HEK293 (cell line): ENCODE data around the gene PRMT7.

Experiments used
- ZNF488 ChIP-seq: fragments of 450-650 bp; formaldehyde crosslinking; IDR thresholded peaks from 2 replicates; pipeline ENCODE4 v1.5.1; 2016; ENCODE audit warnings: missing biosample characterization, missing genetic modification characterization
- ZNF626 ChIP-seq: fragments of 450-650 bp; sonication (Bioruptor Pico); formaldehyde crosslinking; IDR thresholded peaks from 2 replicates; pipeline ENCODE4 v1.5.1; 2018; ENCODE audit warnings: missing biosample characterization, missing genetic modification characterization, inconsistent platforms

GRCh38 chr16:68356919-68357286 is 46.1 kb downstream of the PRMT7 start:
- TF ChIP-seq ZNF488 (tag by site-specific recombination) (no peak), ZNF626 (no peak)
